Activated T-helper 17 cell treated with anti-CD3 and anti-CD28 coated beads, Interleukin-2, amount 50 U/mL, for 72 hours (primary cell): ENCODE data around the gene AGBL3. TPM values are rescaled to one million over a fixed set of nuclear protein-coding genes. Genes with fewer than 3 reads are reported as not detected.
A peak's percentile ranks its signal among the peaks of the same experiment; 100 is the strongest.

Source experiments
- ATAC-seq: fragments of 150-1000 bp; cut with Tn5 transposase; replicated peaks from 2 replicates; pipeline ENCODE4 v1.10.0; 2021; ENCODE audit warnings: mild to moderate bottlenecking, moderate library complexity
- H3K27ac Mint-ChIP-seq: one replicate; pipeline ENCODE4 v1.8.0; 2022; ENCODE audit warnings: mixed read lengths
- H3K27me3 Mint-ChIP-seq: one replicate; pipeline ENCODE4 v1.8.0; 2022; ENCODE audit warnings: mixed read lengths
- H3K36me3 Mint-ChIP-seq: one replicate; pipeline ENCODE4 v1.8.0; 2022; ENCODE audit warnings: low read depth, mild to moderate bottlenecking, mixed read lengths
- H3K4me1 Mint-ChIP-seq: one replicate; pipeline ENCODE4 v1.8.0; 2022; ENCODE audit warnings: mixed read lengths
- H3K4me3 Mint-ChIP-seq: one replicate; pipeline ENCODE4 v1.8.0; 2022; ENCODE audit warnings: mild to moderate bottlenecking, mixed read lengths
- H3K9me3 Mint-ChIP-seq: one replicate; pipeline ENCODE4 v1.8.0; 2022; ENCODE audit warnings: mixed read lengths
- total RNA-seq, 2 donors: library from RNA; stranded (reverse); gene quantifications; one replicate each; pipeline ENCODE4 v1.2.3, GENCODE V29; 2022

Gene AGBL3
- total RNA-seq, 2 donors from 2014 or later = 1.8 to 2.3 TPM

- Mint-ChIP-seq H3K27me3 (no peaks in the 10 kb centered on the region), H3K27ac (no peak overlapping the region), H3K9me3 (no peaks in the 10 kb centered on the region), H3K4me3 (no peak overlapping the region), H3K4me1 (no peaks in the 10 kb centered on the region), H3K36me3 (no peaks in the 10 kb centered on the region)
- no peak for ATAC-seq
These were observed 91.3 kb downstream of the AGBL3 start for GRCh38 chr7:135077642-135078041.

- Mint-ChIP-seq H3K4me3 (no peak overlapping the region), H3K4me1 (no peaks in the 10 kb centered on the region), H3K27me3 (no peaks in the 10 kb centered on the region), H3K9me3 (no peaks in the 10 kb centered on the region), H3K36me3 (no peaks in the 10 kb centered on the region), H3K27ac (no peak overlapping the region)
- ATAC-seq = no peak
These were observed 91.7 kb downstream of the AGBL3 start for GRCh38 chr7:135078051-135078450.

- Mint-ChIP-seq H3K4me3 (no peak overlapping the region), H3K36me3 (no peaks in the 10 kb centered on the region)
These were observed 92.8 kb downstream of the AGBL3 start for GRCh38 chr7:135079068-135079467.

GRCh38 chr7:135083005-135083404 is 96.7 kb downstream of the AGBL3 start:
- H3K36me3 Mint-ChIP-seq = no peaks in the 10 kb centered on the region
- H3K27ac Mint-ChIP-seq = no peak overlapping the region
- H3K27me3 Mint-ChIP-seq = no peaks in the 10 kb centered on the region
- no peaks in the 10 kb centered on the region for H3K4me1 Mint-ChIP-seq
- ATAC-seq = no peak
- no peak overlapping the region for H3K4me3 Mint-ChIP-seq
- H3K9me3 Mint-ChIP-seq = peaks cover 11% of the 10 kb centered on the region

More at GRCh38 chr7:135079068-135079467, 92.8 kb downstream of the AGBL3 start:
- ATAC-seq = no peak
- no peaks in the 10 kb centered on the region for H3K27me3 Mint-ChIP-seq
- H3K9me3 Mint-ChIP-seq = no peaks in the 10 kb centered on the region
- no peaks in the 10 kb centered on the region for H3K4me1 Mint-ChIP-seq
- no peak overlapping the region for H3K27ac Mint-ChIP-seq

- no peak for ATAC-seq
- Mint-ChIP-seq H3K36me3 (peaks cover 9% of the 10 kb centered on the region), H3K27me3 (no peaks in the 10 kb centered on the region), H3K9me3 (peaks cover 22% of the 10 kb centered on the region), H3K4me1 (no peaks in the 10 kb centered on the region), H3K27ac (no peak overlapping the region), H3K4me3 (no peak overlapping the region)
These were observed 102.3 kb downstream of the AGBL3 start for GRCh38 chr7:135088566-135088965.

GRCh38 chr7:135091717-135092116 is 105.4 kb downstream of the AGBL3 start:
- H3K27me3 Mint-ChIP-seq = no peaks in the 10 kb centered on the region
- no peaks in the 10 kb centered on the region for H3K4me1 Mint-ChIP-seq
- H3K4me3 Mint-ChIP-seq = no peak overlapping the region
- peaks cover 9% of the 10 kb centered on the region for H3K36me3 Mint-ChIP-seq
- H3K9me3 Mint-ChIP-seq = peaks cover 17% of the 10 kb centered on the region
- no peak overlapping the region for H3K27ac Mint-ChIP-seq
- ATAC-seq = no peak

- Mint-ChIP-seq H3K9me3 (peaks cover 5% of the 10 kb centered on the region), H3K36me3 (peaks cover 9% of the 10 kb centered on the region), H3K27ac (no peak overlapping the region), H3K4me1 (no peaks in the 10 kb centered on the region), H3K4me3 (no peak overlapping the region), H3K27me3 (no peaks in the 10 kb centered on the region)
- no peak for ATAC-seq
These were observed 108.3 kb downstream of the AGBL3 start for GRCh38 chr7:135094472-135095237.

- H3K4me1 Mint-ChIP-seq = no peaks in the 10 kb centered on the region
- H3K27ac Mint-ChIP-seq = no peak overlapping the region
- peaks cover 5% of the 10 kb centered on the region for H3K9me3 Mint-ChIP-seq
- H3K36me3 Mint-ChIP-seq = peaks cover 9% of the 10 kb centered on the region
- H3K4me3 Mint-ChIP-seq = no peak overlapping the region
- no peak for ATAC-seq
- no peaks in the 10 kb centered on the region for H3K27me3 Mint-ChIP-seq
These were observed 109.1 kb downstream of the AGBL3 start for GRCh38 chr7:135095450-135095849.

- no peaks in the 10 kb centered on the region for H3K4me1 Mint-ChIP-seq
- no peak overlapping the region for H3K27ac Mint-ChIP-seq
- ATAC-seq = no peak
- no peaks in the 10 kb centered on the region for H3K27me3 Mint-ChIP-seq
- H3K36me3 Mint-ChIP-seq = no peaks in the 10 kb centered on the region
- H3K9me3 Mint-ChIP-seq = peaks cover 9% of the 10 kb centered on the region
- no peak overlapping the region for H3K4me3 Mint-ChIP-seq
These were observed 112.1 kb downstream of the AGBL3 start for GRCh38 chr7:135098391-135098790.

- no peak for ATAC-seq
- Mint-ChIP-seq H3K4me1 (no peaks in the 10 kb centered on the region), H3K36me3 (no peaks in the 10 kb centered on the region), H3K9me3 (peaks cover 11% of the 10 kb centered on the region), H3K27ac (no peak overlapping the region), H3K27me3 (no peaks in the 10 kb centered on the region), H3K4me3 (no peak overlapping the region)
These were observed 114.5 kb downstream of the AGBL3 start for GRCh38 chr7:135100856-135101255.

GRCh38 chr7:135102372-135102771 is 116.1 kb downstream of the AGBL3 start:
- Mint-ChIP-seq H3K4me1 (no peaks in the 10 kb centered on the region), H3K27ac (no peak overlapping the region), H3K9me3 (peaks cover 15% of the 10 kb centered on the region), H3K4me3 (no peak overlapping the region), H3K36me3 (no peaks in the 10 kb centered on the region), H3K27me3 (no peaks in the 10 kb centered on the region)
- ATAC-seq = peak; percentile 49

- Mint-ChIP-seq H3K4me1 (no peaks in the 10 kb centered on the region), H3K9me3 (peaks cover 20% of the 10 kb centered on the region), H3K4me3 (no peak overlapping the region), H3K27me3 (no peaks in the 10 kb centered on the region), H3K27ac (no peak overlapping the region), H3K36me3 (no peaks in the 10 kb centered on the region)
- ATAC-seq = no peak
These were observed 123.3 kb downstream of the AGBL3 start for GRCh38 chr7:135109562-135109961.

GRCh38 chr7:135109976-135110375 is 123.7 kb downstream of the AGBL3 start:
- Mint-ChIP-seq H3K9me3 (peaks cover 24% of the 10 kb centered on the region), H3K36me3 (no peaks in the 10 kb centered on the region), H3K4me3 (no peak overlapping the region), H3K27me3 (no peaks in the 10 kb centered on the region), H3K4me1 (no peaks in the 10 kb centered on the region), H3K27ac (no peak overlapping the region)
- no peak for ATAC-seq

GRCh38 chr7:135111379-135111778 is 125.1 kb downstream of the AGBL3 start:
- H3K9me3 Mint-ChIP-seq = peaks cover 20% of the 10 kb centered on the region
- no peak overlapping the region for H3K4me3 Mint-ChIP-seq
- ATAC-seq = no peak
- no peaks in the 10 kb centered on the region for H3K4me1 Mint-ChIP-seq
- no peaks in the 10 kb centered on the region for H3K27me3 Mint-ChIP-seq
- H3K27ac Mint-ChIP-seq = no peak overlapping the region
- H3K36me3 Mint-ChIP-seq = no peaks in the 10 kb centered on the region

- Mint-ChIP-seq H3K4me1 (no peaks in the 10 kb centered on the region), H3K4me3 (no peak overlapping the region), H3K27me3 (no peaks in the 10 kb centered on the region), H3K27ac (no peak overlapping the region), H3K9me3 (peaks cover 5% of the 10 kb centered on the region), H3K36me3 (no peaks in the 10 kb centered on the region)
- ATAC-seq = no peak
These were observed 128.3 kb downstream of the AGBL3 start for GRCh38 chr7:135114622-135115021.
